ENCODE results near the gene PTPRT.

DNA sequence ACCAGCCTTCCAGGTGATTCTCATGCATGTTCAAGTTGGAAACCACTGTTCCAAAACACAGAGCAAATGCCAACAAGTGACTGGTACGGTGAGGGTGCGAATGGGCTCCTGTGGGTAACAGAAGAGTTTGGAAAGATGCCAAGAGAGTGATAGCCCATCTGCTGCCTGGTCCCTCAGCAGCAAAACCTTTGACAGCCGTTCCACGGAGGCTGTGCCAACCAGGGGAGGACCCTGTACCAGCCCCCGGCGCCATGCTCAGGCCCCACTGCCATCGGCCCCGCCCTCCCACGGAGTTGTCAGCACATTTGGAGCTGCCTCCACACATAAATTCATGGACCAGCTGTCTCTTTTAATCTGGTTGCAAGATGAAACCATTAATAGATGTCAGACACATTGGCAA lies 4.4 kb upstream of the PTPRT start:
- TF ChIP-seq POLR2A (IDR thresholded peaks at IDR 0.05) (no peak), CTCF (IDR thresholded peaks at IDR 0.05) (no peak)

Data from uterus (tissue), 2 donors.